Stimulated activated naive CD8-positive, alpha-beta T cell treated with anti-CD3 and anti-CD28 coated beads, Interleukin-15, amount 100 ng/mL, for 72 hours (primary cell): Measurements from ENCODE around the gene CEL.
"Not testable (repeated sequence)": the region's sequence is repeated elsewhere in the genome, so short reads cannot be mapped to it uniquely, and the experiment has no call there.

Experiments used
- ATAC-seq: fragments of 150-1000 bp; cut with Tn5 transposase; 2 replicates; pipeline ENCODE4 v1.10.0; 2021; ENCODE audit warnings: mild to moderate bottlenecking, moderate library complexity
- DNase-seq, 2 donors: peaks; one replicate each; pipeline ENCODE4 v3.0.0; 2021 to 2022
- H3K27ac Mint-ChIP-seq, 2 donors: one replicate each; pipeline ENCODE4 v1.8.0; 2022; ENCODE audit warnings: mild to moderate bottlenecking in 2 of 2, mixed read lengths in 2 of 2, moderate library complexity in 2 of 2
- H3K27me3 Mint-ChIP-seq: one replicate; pipeline ENCODE4 v1.8.0; 2022; ENCODE audit warnings: mixed read lengths
- H3K4me1 Mint-ChIP-seq: one replicate; pipeline ENCODE4 v1.8.0; 2022; ENCODE audit warnings: mild to moderate bottlenecking, mixed read lengths
- H3K4me3 Mint-ChIP-seq, 2 donors: one replicate each; pipeline ENCODE4 v1.8.0; 2022; ENCODE audit warnings: mild to moderate bottlenecking in 2 of 2, mixed read lengths in 2 of 2, moderate library complexity in 1 of 2
- H3K9me3 Mint-ChIP-seq, 2 donors: one replicate each; pipeline ENCODE4 v1.8.0; 2022; ENCODE audit warnings: mixed read lengths in 2 of 2

CEL gene

DNA sequence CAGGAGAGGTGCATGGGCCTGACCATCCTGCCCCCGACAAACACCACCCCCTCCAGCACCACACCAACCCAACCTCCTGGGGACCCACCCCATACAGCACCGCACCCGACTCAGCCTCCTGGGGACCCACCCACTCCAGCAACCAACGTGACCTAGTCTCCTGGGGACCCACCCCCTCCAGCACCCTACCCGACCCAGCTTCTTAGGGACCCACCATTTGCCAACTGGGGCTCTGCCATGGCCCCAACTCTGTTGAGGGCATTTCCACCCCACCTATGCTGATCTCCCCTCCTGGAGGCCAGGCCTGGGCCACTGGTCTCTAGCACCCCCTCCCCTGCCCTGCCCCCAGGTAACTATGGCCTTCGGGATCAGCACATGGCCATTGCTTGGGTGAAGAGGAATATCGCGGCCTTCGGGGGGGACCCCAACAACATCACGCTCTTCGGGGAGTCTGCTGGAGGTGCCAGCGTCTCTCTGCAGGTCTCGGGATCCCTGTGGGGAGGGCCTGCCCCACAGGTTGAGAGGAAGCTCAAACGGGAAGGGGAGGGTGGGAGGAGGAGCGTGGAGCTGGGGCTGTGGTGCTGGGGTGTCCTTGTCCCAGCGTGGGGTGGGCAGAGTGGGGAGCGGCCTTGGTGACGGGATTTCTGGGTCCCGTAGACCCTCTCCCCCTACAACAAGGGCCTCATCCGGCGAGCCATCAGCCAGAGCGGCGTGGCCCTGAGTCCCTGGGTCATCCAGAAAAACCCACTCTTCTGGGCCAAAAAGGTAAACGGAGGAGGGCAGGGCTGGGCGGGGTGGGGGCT lies 4.6 kb downstream of the CEL start:
- H3K27ac Mint-ChIP-seq: peak overlapping the region in 1 of 2 donors; percentile 39
- ATAC-seq (no peak), DNase-seq (no peak)
- peaks cover 2% of the 10 kb centered on the region for H3K4me1 Mint-ChIP-seq
- no peaks in the 10 kb centered on the region for H3K27me3 Mint-ChIP-seq
- no peak overlapping the region for H3K4me3 Mint-ChIP-seq
- no peaks in the 10 kb centered on the region for H3K9me3 Mint-ChIP-seq

- Mint-ChIP-seq H3K27ac (no peak overlapping the region), H3K9me3 (no peaks in the 10 kb centered on the region), H3K27me3 (no peaks in the 10 kb centered on the region), H3K4me1 (no peaks in the 10 kb centered on the region), H3K4me3 (no peak overlapping the region)
- ATAC-seq (no peak), DNase-seq (no peak)
Measured at GRCh38 chr9:133067006-133067405, 5.2 kb downstream of the CEL start.

DNA sequence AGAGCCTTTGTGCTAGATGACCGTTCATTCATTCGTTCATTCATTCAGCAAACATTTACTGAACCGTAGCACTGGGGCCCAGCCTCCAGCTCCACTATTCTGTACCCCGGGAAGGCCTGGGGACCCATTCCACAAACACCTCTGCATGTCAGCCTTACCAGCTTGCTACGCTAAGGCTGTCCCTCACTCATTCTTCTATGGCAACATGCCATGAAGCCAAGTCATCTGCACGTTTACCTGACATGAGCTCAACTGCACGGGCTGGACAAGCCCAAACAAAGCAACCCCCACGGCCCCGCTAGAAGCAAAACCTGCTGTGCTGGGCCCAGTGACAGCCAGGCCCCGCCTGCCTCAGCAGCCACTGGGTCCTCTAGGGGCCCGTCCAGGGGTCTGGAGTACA lies 6.0 kb downstream of the CEL start:
- ATAC-seq: no peak
- H3K9me3 Mint-ChIP-seq: no peaks in the 10 kb centered on the region
- H3K27me3 Mint-ChIP-seq: no peaks in the 10 kb centered on the region
- no peak for DNase-seq
- no peak overlapping the region for H3K27ac Mint-ChIP-seq
- no peaks in the 10 kb centered on the region for H3K4me1 Mint-ChIP-seq
- H3K4me3 Mint-ChIP-seq: no peak overlapping the region

- not testable (repeated sequence) for DNase-seq, H3K4me3 Mint-ChIP-seq, H3K27me3 Mint-ChIP-seq, H3K4me1 Mint-ChIP-seq, H3K27ac Mint-ChIP-seq, ATAC-seq, H3K9me3 Mint-ChIP-seq
Measured at GRCh38 chr9:133068431-133068830, 6.7 kb downstream of the CEL start.

DNA sequence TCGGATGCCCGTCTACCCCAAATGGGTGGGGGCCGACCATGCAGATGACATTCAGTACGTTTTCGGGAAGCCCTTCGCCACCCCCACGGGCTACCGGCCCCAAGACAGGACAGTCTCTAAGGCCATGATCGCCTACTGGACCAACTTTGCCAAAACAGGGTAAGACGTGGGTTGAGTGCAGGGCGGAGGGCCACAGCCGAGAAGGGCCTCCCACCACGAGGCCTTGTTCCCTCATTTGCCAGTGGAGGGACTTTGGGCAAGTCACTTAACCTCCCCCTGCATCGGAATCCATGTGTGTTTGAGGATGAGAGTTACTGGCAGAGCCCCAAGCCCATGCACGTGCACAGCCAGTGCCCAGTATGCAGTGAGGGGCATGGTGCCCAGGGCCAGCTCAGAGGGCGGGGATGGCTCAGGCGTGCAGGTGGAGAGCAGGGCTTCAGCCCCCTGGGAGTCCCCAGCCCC lies 8.8 kb downstream of the CEL start:
- not testable (repeated sequence) for H3K9me3 Mint-ChIP-seq, DNase-seq, H3K27ac Mint-ChIP-seq, H3K4me1 Mint-ChIP-seq, H3K4me3 Mint-ChIP-seq, H3K27me3 Mint-ChIP-seq
- peak; percentile 45 for ATAC-seq

GRCh38 chr9:133070985-133071384 lies 9.2 kb downstream of the CEL start:
- peak; percentile 38 for ATAC-seq
- not testable (repeated sequence) for H3K9me3 Mint-ChIP-seq, H3K4me1 Mint-ChIP-seq, H3K4me3 Mint-ChIP-seq, DNase-seq, H3K27ac Mint-ChIP-seq, H3K27me3 Mint-ChIP-seq

DNA sequence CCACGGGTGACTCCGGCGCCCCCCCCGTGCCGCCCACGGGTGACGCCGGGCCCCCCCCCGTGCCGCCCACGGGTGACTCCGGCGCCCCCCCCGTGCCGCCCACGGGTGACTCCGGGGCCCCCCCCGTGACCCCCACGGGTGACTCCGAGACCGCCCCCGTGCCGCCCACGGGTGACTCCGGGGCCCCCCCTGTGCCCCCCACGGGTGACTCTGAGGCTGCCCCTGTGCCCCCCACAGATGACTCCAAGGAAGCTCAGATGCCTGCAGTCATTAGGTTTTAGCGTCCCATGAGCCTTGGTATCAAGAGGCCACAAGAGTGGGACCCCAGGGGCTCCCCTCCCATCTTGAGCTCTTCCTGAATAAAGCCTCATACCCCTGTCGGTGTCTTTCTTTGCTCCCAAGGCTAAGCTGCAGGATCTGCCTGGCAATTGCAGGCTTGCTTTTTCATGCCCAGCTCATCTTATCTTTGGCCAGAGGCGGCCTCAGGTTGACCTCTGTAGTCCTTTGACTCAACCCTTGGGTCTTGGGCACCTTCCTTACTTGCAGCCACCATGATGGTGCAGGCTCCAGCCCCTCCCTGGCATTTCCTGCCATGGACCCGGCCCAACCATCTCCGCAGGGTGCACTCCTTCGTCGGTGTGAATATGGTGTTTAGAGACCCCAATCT lies 9.8 kb downstream of the CEL start:
- H3K9me3 Mint-ChIP-seq: no peaks in the 10 kb centered on the region
- no peaks in the 10 kb centered on the region for H3K27me3 Mint-ChIP-seq
- DNase-seq: no peak
- ATAC-seq: no peak
- no peak overlapping the region for H3K4me3 Mint-ChIP-seq
- no peaks in the 10 kb centered on the region for H3K4me1 Mint-ChIP-seq
- H3K27ac Mint-ChIP-seq: no peak overlapping the region

DNA sequence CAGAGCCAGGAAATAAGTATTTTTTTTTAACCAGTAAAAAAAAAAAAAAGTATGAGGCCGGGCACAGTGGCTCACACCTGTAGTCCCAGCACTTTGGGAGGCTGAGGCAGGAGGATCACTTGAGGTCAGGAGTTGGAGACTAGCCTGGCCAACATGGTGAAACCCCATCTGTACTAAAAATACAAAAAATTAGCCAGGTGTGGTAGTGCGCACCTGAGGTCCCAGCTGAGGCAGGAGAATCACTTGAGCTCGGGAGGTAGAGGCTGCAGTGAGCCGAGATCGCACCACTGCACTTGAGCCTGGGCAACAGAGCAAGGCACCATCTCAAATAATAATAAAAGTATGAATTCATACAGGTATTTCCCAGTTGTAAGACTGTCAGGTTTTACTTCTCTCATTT lies 10.4 kb downstream of the CEL start:
- DNase-seq, H3K4me3 Mint-ChIP-seq, H3K9me3 Mint-ChIP-seq, H3K4me1 Mint-ChIP-seq, H3K27ac Mint-ChIP-seq, H3K27me3 Mint-ChIP-seq, ATAC-seq: not testable (repeated sequence)

DNA sequence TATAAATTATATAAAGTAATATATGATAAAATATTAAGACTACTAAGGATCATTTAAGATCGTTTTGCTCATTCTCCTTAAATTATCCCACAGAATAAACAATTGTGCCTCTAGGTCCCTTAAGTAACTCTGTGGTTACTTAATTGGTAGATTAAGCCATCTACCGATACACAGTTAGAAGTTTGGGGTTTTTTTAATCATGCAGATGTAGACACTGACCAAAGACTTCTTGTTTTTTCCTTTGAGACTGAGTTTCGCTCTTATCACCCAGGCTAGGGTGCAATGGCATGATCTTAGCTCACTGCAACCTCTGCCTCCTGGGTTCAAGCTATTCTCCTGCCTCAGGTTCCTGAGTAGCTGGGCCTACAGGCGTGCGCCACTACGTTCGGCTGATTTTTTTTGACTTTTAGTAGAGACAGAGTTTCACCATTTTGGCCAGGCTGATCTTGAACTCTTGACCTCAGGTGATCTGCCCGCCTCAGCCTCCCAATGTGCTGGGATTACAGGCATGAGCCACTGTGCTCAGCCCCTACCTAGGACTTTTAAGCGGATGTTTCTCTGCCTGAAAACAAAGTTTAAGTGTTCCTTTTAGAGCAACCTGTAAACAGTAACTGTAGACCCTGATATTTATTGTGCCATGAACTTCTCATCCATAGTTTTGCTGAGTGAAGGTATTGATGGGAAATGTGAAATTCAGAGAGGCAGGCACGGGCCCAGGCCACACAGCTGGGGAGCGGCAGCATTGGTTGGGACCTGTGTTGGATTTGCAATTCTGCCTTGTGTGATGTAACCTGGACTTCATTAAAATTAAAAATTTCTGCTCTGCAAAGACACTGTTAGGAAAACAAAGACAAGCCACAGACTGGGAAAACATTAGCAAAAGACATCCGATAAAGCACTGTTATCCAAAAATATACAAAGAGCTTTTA lies 11.6 kb downstream of the CEL start:
- no peak for ATAC-seq
- H3K27me3 Mint-ChIP-seq: no peaks in the 10 kb centered on the region

GRCh38 chr9:133074111-133074651 lies 12.4 kb downstream of the CEL start:
- H3K27ac Mint-ChIP-seq: no peak overlapping the region
- no peaks in the 10 kb centered on the region for H3K27me3 Mint-ChIP-seq
- no peak overlapping the region for H3K4me3 Mint-ChIP-seq
- ATAC-seq: no peak
- H3K4me1 Mint-ChIP-seq: no peaks in the 10 kb centered on the region
- H3K9me3 Mint-ChIP-seq: no peaks in the 10 kb centered on the region
- no peak for DNase-seq

More for the DNA sequence above, 11.6 kb downstream of the CEL start:
- DNase-seq: no peak
- peak overlapping the region in 1 of 2 donors; percentile 34 for H3K27ac Mint-ChIP-seq
- H3K4me3 Mint-ChIP-seq: no peak overlapping the region
- H3K9me3 Mint-ChIP-seq: no peaks in the 10 kb centered on the region
- H3K4me1 Mint-ChIP-seq: no peaks in the 10 kb centered on the region

- Mint-ChIP-seq H3K9me3 (no peaks in the 10 kb centered on the region), H3K4me3 (no peak overlapping the region), H3K4me1 (no peaks in the 10 kb centered on the region), H3K27me3 (no peaks in the 10 kb centered on the region), H3K27ac (peak overlapping the region in 1 of 2 donors; percentile 12)
- no peak for DNase-seq
- ATAC-seq: no peak
Measured at GRCh38 chr9:133075925-133076630, 14.3 kb downstream of the CEL start.

GRCh38 chr9:133076691-133077090 lies 14.9 kb downstream of the CEL start:
- H3K27ac Mint-ChIP-seq: no peak overlapping the region
- H3K27me3 Mint-ChIP-seq: no peaks in the 10 kb centered on the region
- no peak for ATAC-seq
- DNase-seq: no peak
- H3K9me3 Mint-ChIP-seq: no peaks in the 10 kb centered on the region
- no peak overlapping the region for H3K4me3 Mint-ChIP-seq
- no peaks in the 10 kb centered on the region for H3K4me1 Mint-ChIP-seq

- H3K27me3 Mint-ChIP-seq: no peaks in the 10 kb centered on the region
- no peaks in the 10 kb centered on the region for H3K4me1 Mint-ChIP-seq
- H3K9me3 Mint-ChIP-seq: no peaks in the 10 kb centered on the region
- DNase-seq (no peak), ATAC-seq (no peak)
- no peak overlapping the region for H3K27ac Mint-ChIP-seq
- no peak overlapping the region for H3K4me3 Mint-ChIP-seq
Measured at GRCh38 chr9:133078486-133078885, 16.7 kb downstream of the CEL start.

DNA sequence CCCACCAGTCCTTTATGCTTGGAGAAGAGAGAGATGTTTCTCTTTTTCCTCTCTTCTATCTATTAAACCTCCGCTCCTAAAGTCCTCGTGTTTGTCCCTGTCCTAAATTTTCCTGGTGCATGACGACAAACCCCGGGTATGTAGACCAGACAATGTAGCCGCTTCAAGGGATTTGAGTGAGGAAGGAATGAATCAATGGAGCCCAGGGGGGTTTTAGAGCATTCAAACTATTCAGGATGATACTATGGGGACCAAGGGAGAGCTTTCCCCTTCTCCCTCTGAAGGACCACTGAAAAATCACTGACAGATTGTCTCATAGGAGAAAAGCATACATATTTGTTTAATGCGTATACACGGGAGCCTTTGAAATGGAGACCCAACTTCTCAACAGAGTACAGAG lies 18.4 kb downstream of the CEL start:
- DNase-seq (no peak), ATAC-seq (no peak)
- Mint-ChIP-seq H3K27ac (no peak overlapping the region), H3K4me3 (no peak overlapping the region), H3K4me1 (no peaks in the 10 kb centered on the region), H3K9me3 (no peaks in the 10 kb centered on the region), H3K27me3 (no peaks in the 10 kb centered on the region)
